Skin of body (tissue), 3 donors: ENCODE measurements around the gene ZDHHC1. TPM values are rescaled to one million over a fixed set of nuclear protein-coding genes. Genes with fewer than 3 reads are reported as not detected.
"Not testable (repeated sequence)": the region's sequence is repeated elsewhere in the genome, so short reads cannot be mapped to it uniquely, and the experiment has no call there.

Source experiments
- DNase-seq: peaks from one replicate; lab custom pipeline; 2025; lab: John Stamatoyannopoulos, UW
- small RNA-seq: library from RNA; depleted of rRNA; stranded (forward); fragments of <200 nt; gene quantifications from one replicate; pipeline ENCODE3, GENCODE V24; 2014; ENCODE audit warnings: low replicate concordance
- total RNA-seq: library from RNA; depleted of rRNA; stranded (reverse); fragments of >200 nt; gene quantifications from one replicate; pipeline ENCODE4 v1.2.3, GENCODE V29; 2014

The ZDHHC1 gene
- total RNA-seq, 1 donor from 2014 or later: 7.0 TPM

DNA sequence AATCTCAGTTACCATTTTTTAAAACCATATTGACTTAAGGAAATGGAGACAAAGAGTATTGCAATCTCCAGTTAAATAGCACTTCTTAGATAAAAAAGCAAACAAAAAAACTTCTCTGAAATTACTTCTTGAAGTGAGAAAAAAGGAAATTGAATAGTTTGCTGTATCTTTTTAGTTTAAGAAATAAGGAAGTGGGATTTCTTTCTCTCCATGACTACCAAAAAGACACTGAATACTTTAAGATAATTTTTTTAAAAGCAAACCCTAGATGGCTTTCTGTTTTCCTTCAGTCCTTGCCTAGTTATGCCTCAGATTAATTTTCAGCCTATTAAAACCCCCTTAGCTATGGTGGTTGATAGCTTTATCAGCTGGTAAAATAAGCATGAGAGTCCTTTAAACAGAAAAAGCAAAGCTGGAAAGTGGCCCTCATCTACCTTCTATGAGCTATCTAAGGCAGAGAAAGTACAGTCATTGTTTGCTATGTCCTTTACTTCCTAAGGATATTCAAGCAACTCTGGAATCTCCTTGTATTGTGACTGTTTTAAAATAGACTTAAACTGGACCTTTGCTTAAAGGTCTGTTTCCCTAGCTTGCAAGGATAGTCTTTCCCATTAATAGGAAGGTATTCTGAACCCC is 51.6 kb downstream of the ZDHHC1 start:
- no peak for DNase-seq

DNA sequence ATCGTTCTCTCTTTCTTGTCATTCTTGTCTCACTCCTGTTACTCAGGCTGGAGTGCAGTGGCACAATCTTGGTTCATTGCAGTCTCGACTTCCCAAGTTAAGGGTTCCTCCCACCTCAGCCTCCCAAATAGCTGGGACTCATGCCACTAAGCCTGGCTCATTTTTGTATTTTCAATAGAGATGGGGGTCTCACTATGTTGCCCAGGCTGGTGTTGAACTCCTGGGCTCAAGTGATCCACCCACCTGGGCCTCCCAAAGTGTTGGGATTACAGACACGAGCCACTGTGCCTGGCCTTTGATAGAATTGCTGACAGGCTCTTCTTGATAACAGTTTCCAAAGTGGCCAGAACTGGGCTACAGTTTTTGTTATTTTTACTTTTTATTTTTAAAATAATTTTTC is 55.2 kb downstream of the ZDHHC1 start:
- DNase-seq: no peak

DNA sequence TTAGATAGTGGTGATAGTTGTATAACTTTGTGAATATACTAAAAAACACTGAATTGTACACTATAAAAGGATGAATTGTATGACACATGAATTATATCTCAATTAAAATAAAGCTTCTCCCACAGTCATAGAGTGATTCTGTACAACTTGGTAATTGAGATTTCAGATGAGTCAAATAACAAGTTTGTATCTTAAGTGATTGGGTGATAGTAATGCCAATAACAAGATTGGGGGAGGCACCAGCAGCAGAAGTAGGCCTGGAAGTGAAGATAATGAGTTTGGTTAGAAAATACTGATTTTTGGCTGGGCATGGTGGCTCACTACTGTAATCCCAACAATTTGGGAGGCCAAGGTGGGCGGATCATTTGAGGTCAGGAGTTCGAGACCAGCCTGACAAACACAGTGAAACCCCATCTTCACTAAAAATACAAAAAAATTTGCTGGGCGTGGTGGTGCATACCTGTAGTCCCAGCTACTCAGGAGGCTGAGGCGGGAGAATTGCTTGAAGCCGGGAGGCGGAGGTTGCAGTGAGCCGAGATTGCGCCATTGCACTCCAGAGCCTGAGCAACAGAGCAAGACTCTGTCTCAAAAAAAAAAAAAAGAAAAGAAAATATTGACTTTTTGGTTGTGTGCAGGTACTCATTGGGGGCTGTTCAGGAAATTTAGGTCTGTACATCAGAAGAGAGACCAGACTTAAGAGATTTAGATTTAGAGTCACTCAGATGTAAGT is 56.6 kb downstream of the ZDHHC1 start:
- not testable (repeated sequence) for DNase-seq

- no peak for DNase-seq
Observed at GRCh38 chr16:67357561-67357960, 58.7 kb downstream of the ZDHHC1 start.

DNA sequence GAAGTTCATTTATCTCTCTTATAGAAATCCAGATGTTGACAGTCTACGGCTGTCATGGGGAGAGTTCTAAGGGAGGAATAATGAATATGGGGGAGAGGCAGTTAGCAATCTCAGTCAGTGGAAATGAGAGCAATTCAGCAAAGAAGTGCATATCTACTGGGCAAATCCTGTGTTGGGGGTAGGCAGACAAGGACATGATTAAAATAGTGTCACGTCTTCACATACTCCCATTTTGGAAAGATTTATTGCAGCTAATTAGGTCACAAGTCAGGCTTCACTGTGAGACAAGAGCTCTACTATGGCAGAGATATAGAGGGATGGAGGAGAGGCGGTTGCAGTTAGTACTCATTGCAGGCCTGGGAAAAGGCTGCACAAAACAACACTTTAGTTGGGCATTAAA is 59.9 kb downstream of the ZDHHC1 start:
- DNase-seq: peak; percentile 39

DNA sequence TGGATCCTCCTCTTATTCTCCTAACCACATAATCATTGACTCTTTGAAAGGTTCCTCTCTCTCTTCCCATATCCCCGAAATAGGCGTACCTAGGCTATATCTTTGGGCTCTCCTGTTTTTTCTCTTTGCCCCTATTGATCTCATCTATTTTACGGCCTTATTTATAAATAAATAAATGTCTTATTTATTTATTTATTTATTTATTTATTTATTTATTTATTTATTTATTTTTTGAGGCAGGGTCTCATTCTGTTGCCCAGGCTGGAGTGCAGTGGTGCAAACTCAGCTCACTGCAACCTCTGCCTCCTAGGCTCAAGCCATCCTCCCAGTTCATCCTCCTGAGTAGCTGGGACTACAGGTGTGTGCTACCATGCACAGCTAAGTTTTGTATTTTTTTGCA is 63.8 kb downstream of the ZDHHC1 start:
- DNase-seq: not testable (repeated sequence)

DNA sequence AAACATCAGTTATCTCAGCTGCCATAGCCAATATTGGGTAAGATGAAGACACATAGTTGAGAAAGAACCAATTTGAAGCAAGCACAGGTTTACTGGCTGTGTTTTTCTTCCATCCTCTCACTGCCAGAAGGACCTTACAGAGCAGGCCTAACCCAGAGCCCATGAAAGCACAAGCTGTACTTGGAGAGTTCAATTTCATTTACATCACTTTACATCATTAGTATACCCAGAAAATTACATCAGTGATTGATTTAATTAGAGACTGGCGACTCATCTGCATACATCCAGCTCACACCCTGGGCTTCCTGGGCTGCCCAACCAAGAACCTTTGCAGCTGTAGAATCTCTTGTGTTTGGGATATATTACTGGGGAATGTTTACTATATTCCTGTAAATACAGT is 66.0 kb downstream of the ZDHHC1 start:
- no peak for DNase-seq

DNA sequence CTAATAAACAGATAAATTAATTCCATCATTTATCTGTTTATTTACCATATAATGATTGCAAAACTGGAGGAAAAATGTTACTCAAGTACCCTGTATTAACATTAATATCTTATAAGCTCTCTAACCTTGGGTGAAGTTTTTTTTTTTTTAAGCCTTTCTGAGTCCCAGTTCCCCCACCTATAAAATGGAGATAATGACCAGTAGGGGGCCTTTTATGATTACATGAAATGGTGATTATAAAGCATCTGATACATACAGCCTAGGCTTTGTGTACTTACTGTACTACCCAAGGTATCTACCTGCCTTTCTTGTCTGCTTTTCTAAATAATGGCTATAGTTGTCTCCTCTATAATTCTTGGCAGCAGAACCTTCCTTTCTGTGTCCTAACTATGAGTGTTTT is 67.1 kb downstream of the ZDHHC1 start:
- DNase-seq: no peak

DNA sequence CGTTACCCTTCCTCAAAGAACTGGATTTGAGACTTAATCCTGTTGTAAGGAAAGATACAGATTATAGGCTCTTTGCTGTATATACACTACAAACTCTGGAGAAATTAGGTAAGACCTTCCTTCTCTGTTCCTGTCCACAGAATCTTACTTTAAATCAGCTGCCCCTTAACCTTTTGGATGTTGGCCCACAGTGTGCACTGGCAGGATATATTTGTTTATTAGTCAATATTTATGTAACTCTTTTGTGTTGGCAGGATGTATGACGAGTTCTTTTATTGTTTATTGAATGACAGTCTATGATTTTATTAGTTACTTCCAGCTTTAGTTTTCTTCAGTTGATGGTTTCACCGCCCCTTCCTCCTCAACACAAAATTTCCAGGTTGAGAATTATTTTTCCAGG is 69.9 kb downstream of the ZDHHC1 start:
- DNase-seq: no peak

DNA sequence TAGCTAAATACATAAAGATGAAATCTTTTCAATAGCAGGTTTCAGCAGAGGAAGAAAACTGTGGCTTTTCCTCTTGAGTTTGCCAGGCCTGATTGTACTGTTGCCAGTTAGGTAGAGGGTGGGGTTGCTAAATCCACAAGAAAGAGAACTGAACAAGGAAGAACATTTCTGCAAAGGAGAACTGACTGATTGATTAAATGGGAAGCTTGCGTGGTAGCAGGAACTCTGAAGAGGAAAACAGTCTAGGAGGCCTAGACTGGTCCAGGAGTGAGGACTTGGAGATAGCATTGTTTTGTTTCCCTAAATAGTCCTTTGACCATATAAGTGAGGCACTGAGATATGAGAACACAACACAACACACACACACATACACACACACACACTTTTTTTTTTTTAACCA is 70.9 kb downstream of the ZDHHC1 start:
- no peak for DNase-seq

Small RNA genes within 50 kb of the gene (small RNA-seq; reads per million reads assigned to genes)
- gene RNU1-123P: not detected

Other genes starting within 250 kb of the ZDHHC1 start
- 14.3 TPM for gene NOL3, start 245.9 kb downstream of the ZDHHC1 start, total RNA-seq
- 13.9 TPM for gene MATCAP1, start 232.5 kb downstream of the ZDHHC1 start, total RNA-seq
- gene EXOC3L1, start 226.3 kb downstream of the ZDHHC1 start, total RNA-seq: 1.7 TPM
- 23.5 TPM for gene E2F4, start 224.3 kb downstream of the ZDHHC1 start, total RNA-seq
- 4.0 TPM for gene ELMO3, start 217.3 kb downstream of the ZDHHC1 start, total RNA-seq
- 22.0 TPM for gene TMEM208, start 189.3 kb downstream of the ZDHHC1 start, total RNA-seq
- gene FHOD1, start 169.0 kb downstream of the ZDHHC1 start, total RNA-seq: 8.0 TPM
- gene SLC9A5, start 167.5 kb downstream of the ZDHHC1 start, total RNA-seq: 0.79 TPM
- gene PLEKHG4, start 136.9 kb downstream of the ZDHHC1 start, total RNA-seq: 16.1 TPM
- gene KCTD19, start 89.7 kb downstream of the ZDHHC1 start, total RNA-seq: 0.20 TPM
- gene LRRC36, start 89.7 kb downstream of the ZDHHC1 start, total RNA-seq: 0.20 TPM
- gene TPPP3, start 23.0 kb downstream of the ZDHHC1 start, total RNA-seq: 22.6 TPM
- 7.5 TPM for gene HSD11B2, start 14.6 kb upstream of the ZDHHC1 start, total RNA-seq
- gene ATP6V0D1, start 64.7 kb upstream of the ZDHHC1 start, total RNA-seq: 49.6 TPM
- not detected for gene AGRP, start 67.1 kb upstream of the ZDHHC1 start, total RNA-seq
- gene RIPOR1, start 112.4 kb upstream of the ZDHHC1 start, total RNA-seq: 19.1 TPM
- gene CTCF, start 146.0 kb upstream of the ZDHHC1 start, total RNA-seq: 36.4 TPM
- gene CARMIL2, start 228.7 kb upstream of the ZDHHC1 start, total RNA-seq: 0.39 TPM
- 6.6 TPM for gene ACD, start 243.8 kb upstream of the ZDHHC1 start, total RNA-seq
- 0.69 TPM for gene PARD6A, start 244.5 kb upstream of the ZDHHC1 start, total RNA-seq